Measurements from ENCODE around the gene MPST. TPM values are rescaled to one million over a fixed set of nuclear protein-coding genes. Genes with fewer than 3 reads are reported as not detected.

The MPST gene
- total and polyA plus RNA-seq, 2 donors from 2014 or later: 44.4 to 167 TPM

GRCh38 chr22:37060801-37061610, 41.5 kb downstream of the MPST start:
- intact Hi-C loops (cut with DNase I): no loop called here
- no peak for FAIRE-seq
- Histone ChIP-seq H3K9me3 (ENCODE audit: control insufficient read depth in 2 of 3, insufficient read depth in 1 of 3, low read length in 3 of 3) (no peaks in the 10 kb centered on the region), H3K9ac (ENCODE audit: low read length in 3 of 3) (no peak overlapping the region), H3K36me3 (ENCODE audit: control insufficient read depth in 2 of 3, insufficient read depth in 3 of 3, low read length in 3 of 3) (no peaks in the 10 kb centered on the region), H3K27me3 (ENCODE audit: control insufficient read depth, insufficient read depth, low read length) (no peaks in the 10 kb centered on the region), H3K4me1 (ENCODE audit: control insufficient read depth in 2 of 3, insufficient read depth in 2 of 3, low read depth in 1 of 3, low read length in 3 of 3) (no peaks in the 10 kb centered on the region), H3K4me3 (ENCODE audit: low read length in 3 of 3) (no peak overlapping the region), H3K27ac (ENCODE audit: low read depth in 2 of 2, low read length in 2 of 2) (no peak overlapping the region)
- no peak for TF ChIP-seq CTCF (IDR thresholded peaks at IDR 0.05; ENCODE audit: borderline replicate concordance, extremely low read depth, insufficient read depth)
- DNase-seq: peak in 1 of 5 donors; percentile 69

GRCh38 chr22:37061611-37062375, 42.3 kb downstream of the MPST start:
- FAIRE-seq: no peak
- Histone ChIP-seq H3K9me3 (ENCODE audit: control insufficient read depth in 2 of 3, insufficient read depth in 1 of 3, low read length in 3 of 3) (no peaks in the 10 kb centered on the region), H3K27me3 (ENCODE audit: control insufficient read depth, insufficient read depth, low read length) (no peaks in the 10 kb centered on the region), H3K9ac (ENCODE audit: low read length in 3 of 3) (no peak overlapping the region), H3K4me1 (ENCODE audit: control insufficient read depth in 2 of 3, insufficient read depth in 2 of 3, low read depth in 1 of 3, low read length in 3 of 3) (no peaks in the 10 kb centered on the region), H3K4me3 (ENCODE audit: low read length in 3 of 3) (no peak overlapping the region), H3K36me3 (ENCODE audit: control insufficient read depth in 2 of 3, insufficient read depth in 3 of 3, low read length in 3 of 3) (no peaks in the 10 kb centered on the region), H3K27ac (ENCODE audit: low read depth in 2 of 2, low read length in 2 of 2) (no peak overlapping the region)
- peak in 1 of 5 donors; percentile 52 for DNase-seq
- intact Hi-C loops (cut with DNase I): no loop called here
- no peak for TF ChIP-seq CTCF (IDR thresholded peaks at IDR 0.05; ENCODE audit: borderline replicate concordance, extremely low read depth, insufficient read depth)

- intact Hi-C loops (cut with DNase I): no loop called here
- no peaks in the 10 kb centered on the region for H3K27me3 ChIP-seq (ENCODE audit: control insufficient read depth, insufficient read depth, low read length)
- no peak overlapping the region for H3K4me3 ChIP-seq (ENCODE audit: low read length in 3 of 3)
- H3K4me1 ChIP-seq (ENCODE audit: control insufficient read depth in 2 of 3, insufficient read depth in 2 of 3, low read depth in 1 of 3, low read length in 3 of 3): no peaks in the 10 kb centered on the region
- no peaks in the 10 kb centered on the region for H3K36me3 ChIP-seq (ENCODE audit: control insufficient read depth in 2 of 3, insufficient read depth in 3 of 3, low read length in 3 of 3)
- H3K27ac ChIP-seq (ENCODE audit: low read depth in 2 of 2, low read length in 2 of 2): no peak overlapping the region
- no peaks in the 10 kb centered on the region for H3K9me3 ChIP-seq (ENCODE audit: control insufficient read depth in 2 of 3, insufficient read depth in 1 of 3, low read length in 3 of 3)
- H3K9ac ChIP-seq (ENCODE audit: low read length in 3 of 3): no peak overlapping the region
- TF ChIP-seq CTCF (IDR thresholded peaks at IDR 0.05; ENCODE audit: borderline replicate concordance, extremely low read depth, insufficient read depth): no peak
- FAIRE-seq (no peak), DNase-seq (no peak)
These were observed 42.8 kb downstream of the MPST start for GRCh38 chr22:37062376-37062675.

Data from kidney (tissue), 14 donors.